OCI-M2 (cell line): Measurements from ENCODE around the gene SKA1.
A peak's percentile ranks its signal among the peaks of the same experiment; 100 is the strongest.

Experiments
- DNase-seq: peaks from one replicate; lab custom pipeline; 2025; ENCODE audit not compliant: unreplicated experiment; lab: John Stamatoyannopoulos, UW

The SKA1 gene

GRCh38 chr18:50374753-50375391 lies at the start of gene SKA1:
SKA1 (plus strand) TSS chr18:50375046; CDS start chr18:50375831, 785 bp downstream.
- DNase-seq = peak; percentile 56

- no peak for DNase-seq
Measured at GRCh38 chr18:50327983-50328382, 46.9 kb upstream of the SKA1 start.

- no peak for DNase-seq
Measured at GRCh38 chr18:50330176-50330575, 44.7 kb upstream of the SKA1 start.

GRCh38 chr18:50331691-50332090 lies 43.2 kb upstream of the SKA1 start:
- DNase-seq = no peak

GRCh38 chr18:50334546-50335152 lies 40.2 kb upstream of the SKA1 start:
- no peak for DNase-seq

GRCh38 chr18:50338122-50338521 lies 36.7 kb upstream of the SKA1 start:
- no peak for DNase-seq

GRCh38 chr18:50338715-50339114 lies 36.1 kb upstream of the SKA1 start:
- no peak for DNase-seq

GRCh38 chr18:50340078-50340477 lies 34.8 kb upstream of the SKA1 start:
- no peak for DNase-seq

GRCh38 chr18:50341443-50341842 lies 33.4 kb upstream of the SKA1 start:
- no peak for DNase-seq

GRCh38 chr18:50350699-50351098 lies 24.1 kb upstream of the SKA1 start:
- no peak for DNase-seq

GRCh38 chr18:50356036-50356945 lies 18.6 kb upstream of the SKA1 start:
- DNase-seq = no peak

- DNase-seq = no peak
Measured at GRCh38 chr18:50358844-50359243, 16.0 kb upstream of the SKA1 start.

GRCh38 chr18:50359806-50360205 lies 15.0 kb upstream of the SKA1 start:
- no peak for DNase-seq

GRCh38 chr18:50360611-50361010 lies 14.2 kb upstream of the SKA1 start:
- DNase-seq = no peak

GRCh38 chr18:50369672-50370071 lies 5.2 kb upstream of the SKA1 start:
- no peak for DNase-seq

GRCh38 chr18:50372743-50373142 lies 2.1 kb upstream of the SKA1 start:
- no peak for DNase-seq

- DNase-seq = no peak
Measured at GRCh38 chr18:50373561-50374219, 1.2 kb upstream of the SKA1 start.

GRCh38 chr18:50374220-50374752 lies 560 bp upstream of the SKA1 start:
- no peak for DNase-seq

- no peak for DNase-seq
Measured at GRCh38 chr18:50377061-50377798, 2.4 kb downstream of the SKA1 start.

- DNase-seq = no peak
Measured at GRCh38 chr18:50388988-50389387, 14.1 kb downstream of the SKA1 start.
